ENCODE data around the gene TSFM. TPM values are rescaled to one million over a fixed set of nuclear protein-coding genes. Genes with fewer than 3 reads are reported as not detected.

TSFM gene
- total and polyA plus RNA-seq, 4 donors: 15.0 to 22.9 (median 19.3) TPM

GRCh38 chr12:57766464-57767304, 15.9 kb upstream of the TSFM start, which contains the start of gene CYP27B1:
CYP27B1 (minus strand) TSS chr12:57767078; CDS start chr12:57767041, 37 bp downstream.
- Histone ChIP-seq H3K4me1 (ENCODE audit: control insufficient read depth in 1 of 2, insufficient read depth in 2 of 2, low read length in 2 of 2) (no peaks in the 10 kb centered on the region), H3K27ac (ENCODE audit: low read depth in 1 of 2, low read length in 2 of 2) (no peak within 1 kb of the TSS), H3K4me3 (ENCODE audit: low read length in 2 of 2) (peak within 1 kb of the TSS in 1 of 2 donors; percentile 10), H3K27me3 (ENCODE audit: control insufficient read depth in 1 of 2, insufficient read depth in 2 of 2, low read length in 1 of 2) (no peaks in the 10 kb centered on the region), H3K36me3 (ENCODE audit: control insufficient read depth in 1 of 2, insufficient read depth in 2 of 2, low read length in 1 of 2) (no peaks in the 10 kb centered on the region), H3K9me3 (ENCODE audit: control insufficient read depth, low read length) (no peaks in the 10 kb centered on the region)
- ATAC-seq (ENCODE audit: low FRiP score) (peak; percentile 17), DNase-seq (peak in 1 of 2 donors; percentile 83)
- intact Hi-C loops (cut with DNase I): no loop called here
- WGBS, 2 donors: 4% methylated on average over 38 of the region's 38 CpGs

- DNase-seq: no peak
- Histone ChIP-seq H3K9me3 (ENCODE audit: control insufficient read depth, low read length) (no peaks in the 10 kb centered on the region), H3K4me3 (ENCODE audit: low read length in 2 of 2) (no peak overlapping the region), H3K27ac (ENCODE audit: low read depth in 1 of 2, low read length in 2 of 2) (no peak overlapping the region), H3K4me1 (ENCODE audit: control insufficient read depth in 1 of 2, insufficient read depth in 2 of 2, low read length in 2 of 2) (no peaks in the 10 kb centered on the region), H3K27me3 (ENCODE audit: control insufficient read depth in 1 of 2, insufficient read depth in 2 of 2, low read length in 1 of 2) (no peaks in the 10 kb centered on the region), H3K36me3 (ENCODE audit: control insufficient read depth in 1 of 2, insufficient read depth in 2 of 2, low read length in 1 of 2) (no peaks in the 10 kb centered on the region)
- ATAC-seq (ENCODE audit: low FRiP score): no peak
- intact Hi-C loops (cut with DNase I): no loop called here
These were observed 15.3 kb upstream of the TSFM start for GRCh38 chr12:57767305-57767698.

GRCh38 chr12:57767876-57768275, 14.7 kb upstream of the TSFM start:
- H3K27me3 ChIP-seq (ENCODE audit: control insufficient read depth in 1 of 2, insufficient read depth in 2 of 2, low read length in 1 of 2): no peaks in the 10 kb centered on the region
- no peak overlapping the region for H3K27ac ChIP-seq (ENCODE audit: low read depth in 1 of 2, low read length in 2 of 2)
- H3K4me1 ChIP-seq (ENCODE audit: control insufficient read depth in 1 of 2, insufficient read depth in 2 of 2, low read length in 2 of 2): no peaks in the 10 kb centered on the region
- 87% methylated on average over 3 of the region's 3 CpGs for WGBS, 2 donors
- H3K9me3 ChIP-seq (ENCODE audit: control insufficient read depth, low read length): no peaks in the 10 kb centered on the region
- no peak overlapping the region for H3K4me3 ChIP-seq (ENCODE audit: low read length in 2 of 2)
- DNase-seq (no peak), ATAC-seq (ENCODE audit: low FRiP score) (no peak)
- no peaks in the 10 kb centered on the region for H3K36me3 ChIP-seq (ENCODE audit: control insufficient read depth in 1 of 2, insufficient read depth in 2 of 2, low read length in 1 of 2)
- intact Hi-C loops (cut with DNase I): no loop called here

DNA sequence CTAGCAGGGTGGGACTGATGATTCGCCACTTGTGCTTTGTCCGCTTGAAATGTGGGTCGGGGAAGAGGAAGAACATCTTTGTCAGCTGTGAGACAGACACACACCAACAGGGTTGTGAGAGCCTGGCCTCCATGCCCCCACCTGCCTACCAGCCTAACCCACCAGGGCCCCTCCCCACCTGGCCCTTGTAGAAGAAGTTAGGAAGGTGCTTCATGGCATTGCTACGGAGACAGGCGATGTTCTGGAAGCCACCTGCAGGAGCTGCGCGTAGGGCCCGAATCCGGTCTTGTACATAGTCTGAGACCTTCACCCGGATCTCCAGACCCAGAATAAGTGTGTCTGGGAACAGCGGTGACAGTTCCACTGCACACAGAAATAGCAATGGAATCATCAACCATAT, 13.0 kb upstream of the TSFM start:
- Histone ChIP-seq H3K27me3 (ENCODE audit: control insufficient read depth in 1 of 2, insufficient read depth in 2 of 2, low read length in 1 of 2) (no peaks in the 10 kb centered on the region), H3K9me3 (ENCODE audit: control insufficient read depth, low read length) (no peaks in the 10 kb centered on the region), H3K4me3 (ENCODE audit: low read length in 2 of 2) (no peak overlapping the region), H3K4me1 (ENCODE audit: control insufficient read depth in 1 of 2, insufficient read depth in 2 of 2, low read length in 2 of 2) (no peaks in the 10 kb centered on the region), H3K27ac (ENCODE audit: low read depth in 1 of 2, low read length in 2 of 2) (no peak overlapping the region), H3K36me3 (ENCODE audit: control insufficient read depth in 1 of 2, insufficient read depth in 2 of 2, low read length in 1 of 2) (no peaks in the 10 kb centered on the region)
- no peak for ATAC-seq (ENCODE audit: low FRiP score)
- 94 to 96% methylated on average over 11 of the region's 11 CpGs for WGBS, 2 donors
- intact Hi-C loops (cut with DNase I): no loop called here
- DNase-seq: no peak

GRCh38 chr12:57770734-57771133, 11.9 kb upstream of the TSFM start:
- ATAC-seq (ENCODE audit: low FRiP score) (no peak), DNase-seq (no peak)
- no peak overlapping the region for H3K4me3 ChIP-seq (ENCODE audit: low read length in 2 of 2)
- no peaks in the 10 kb centered on the region for H3K9me3 ChIP-seq (ENCODE audit: control insufficient read depth, low read length)
- intact Hi-C loops (cut with DNase I): no loop called here
- H3K27ac ChIP-seq (ENCODE audit: low read depth in 1 of 2, low read length in 2 of 2): peak overlapping the region in 1 of 2 donors; percentile 34
- 71 to 83% methylated on average over 4 of the region's 4 CpGs for WGBS, 2 donors
- H3K4me1 ChIP-seq (ENCODE audit: control insufficient read depth in 1 of 2, insufficient read depth in 2 of 2, low read length in 2 of 2): no peaks in the 10 kb centered on the region
- no peaks in the 10 kb centered on the region for H3K27me3 ChIP-seq (ENCODE audit: control insufficient read depth in 1 of 2, insufficient read depth in 2 of 2, low read length in 1 of 2)
- no peaks in the 10 kb centered on the region for H3K36me3 ChIP-seq (ENCODE audit: control insufficient read depth in 1 of 2, insufficient read depth in 2 of 2, low read length in 1 of 2)

- peak overlapping the region; percentile 19 to 82 for H3K4me3 ChIP-seq (ENCODE audit: low read length in 2 of 2)
- DNase-seq: peak; percentile 94 to 95
- H3K27ac ChIP-seq (ENCODE audit: low read depth in 1 of 2, low read length in 2 of 2): peak overlapping the region in 1 of 2 donors; percentile 53
- ATAC-seq (ENCODE audit: low FRiP score): peak; percentile 85
- no peaks in the 10 kb centered on the region for H3K27me3 ChIP-seq (ENCODE audit: control insufficient read depth in 1 of 2, insufficient read depth in 2 of 2, low read length in 1 of 2)
- H3K9me3 ChIP-seq (ENCODE audit: control insufficient read depth, low read length): no peaks in the 10 kb centered on the region
- no peaks in the 10 kb centered on the region for H3K4me1 ChIP-seq (ENCODE audit: control insufficient read depth in 1 of 2, insufficient read depth in 2 of 2, low read length in 2 of 2)
- WGBS, 2 donors: 2 to 4% methylated on average over 16 of the region's 16 CpGs
- H3K36me3 ChIP-seq (ENCODE audit: control insufficient read depth in 1 of 2, insufficient read depth in 2 of 2, low read length in 1 of 2): no peaks in the 10 kb centered on the region
- intact Hi-C loops (cut with DNase I): no loop called here
These were observed 11.2 kb upstream of the TSFM start for GRCh38 chr12:57771236-57771872.

GRCh38 chr12:57771873-57772428, 10.6 kb upstream of the TSFM start, which contains the start of gene METTL1:
METTL1 (minus strand) TSS chr12:57772105; CDS start chr12:57772083, 22 bp downstream.
- WGBS, 2 donors: 0 to 1% methylated on average over 28 of the region's 28 CpGs

DNA sequence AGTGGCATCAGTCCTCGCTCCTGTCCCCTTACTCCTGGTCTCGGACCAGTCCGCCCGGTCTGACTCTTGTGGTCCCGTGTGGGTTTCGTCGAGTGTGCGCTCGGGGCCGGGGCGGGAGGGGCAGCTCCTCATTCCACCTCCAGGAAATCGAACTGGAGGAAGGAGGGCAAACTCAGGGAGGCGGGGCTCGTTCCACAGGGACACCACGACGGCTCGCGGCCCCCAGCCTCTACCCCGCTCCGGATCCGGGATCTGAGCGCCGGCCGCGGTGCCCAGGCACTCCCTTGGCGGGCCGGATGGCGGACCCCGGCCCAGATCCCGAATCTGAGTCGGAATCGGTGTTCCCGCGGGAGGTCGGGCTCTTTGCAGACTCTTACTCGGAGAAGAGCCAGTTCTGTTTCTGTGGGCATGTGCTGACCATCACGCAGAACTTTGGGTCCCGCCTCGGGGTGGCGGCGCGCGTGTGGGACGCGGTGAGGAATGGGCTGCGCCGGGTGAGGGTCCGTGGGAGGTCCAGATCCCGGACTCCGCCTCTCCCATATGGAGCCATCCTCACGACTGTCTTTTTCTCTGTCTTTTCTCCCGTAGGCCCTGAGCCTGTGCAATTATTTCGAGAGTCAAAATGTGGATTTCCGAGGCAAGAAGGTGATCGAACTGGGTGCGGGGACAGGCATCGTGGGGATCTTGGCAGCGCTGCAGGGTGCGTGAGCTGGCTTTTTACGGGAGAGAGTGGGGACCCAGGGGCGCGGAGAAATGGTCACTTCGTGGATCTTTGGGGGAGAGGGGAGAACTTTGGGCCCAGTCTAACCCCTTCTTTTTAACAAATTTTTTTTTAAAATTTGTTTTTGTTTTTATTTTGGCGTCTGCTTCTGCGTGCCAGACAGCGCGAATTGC, 9.9 kb upstream of the TSFM start, which contains the start of gene EEF1AKMT3:
EEF1AKMT3 (plus strand) TSS at position 186 of the 894 bp plus-strand sequence; CDS start at position 297, 111 bp downstream.
- peak within 1 kb of the TSS in 1 of 2 donors; percentile 75 for H3K27ac ChIP-seq (ENCODE audit: low read depth in 1 of 2, low read length in 2 of 2)
- ATAC-seq (ENCODE audit: low FRiP score): peak; percentile 85
- peak within 1 kb of the TSS; percentile 44 to 82 for H3K4me3 ChIP-seq (ENCODE audit: low read length in 2 of 2)
- H3K27me3 ChIP-seq (ENCODE audit: control insufficient read depth in 1 of 2, insufficient read depth in 2 of 2, low read length in 1 of 2): no peaks in the 10 kb centered on the region
- intact Hi-C loops (cut with DNase I): no loop called here
- 1% methylated on average over 65 to 67 of the region's 67 CpGs for WGBS, 2 donors
- no peaks in the 10 kb centered on the region for H3K9me3 ChIP-seq (ENCODE audit: control insufficient read depth, low read length)
- no peaks in the 10 kb centered on the region for H3K4me1 ChIP-seq (ENCODE audit: control insufficient read depth in 1 of 2, insufficient read depth in 2 of 2, low read length in 2 of 2)
- peak; percentile 82 to 90 for DNase-seq
- no peaks in the 10 kb centered on the region for H3K36me3 ChIP-seq (ENCODE audit: control insufficient read depth in 1 of 2, insufficient read depth in 2 of 2, low read length in 1 of 2)

More at GRCh38 chr12:57771873-57772428, 10.6 kb upstream of the TSFM start, which contains the start of gene METTL1:
- intact Hi-C loops (cut with DNase I): no loop called here
- peak within 1 kb of the TSS in 1 of 2 donors; percentile 75 for H3K27ac ChIP-seq (ENCODE audit: low read depth in 1 of 2, low read length in 2 of 2)
- no peaks in the 10 kb centered on the region for H3K27me3 ChIP-seq (ENCODE audit: control insufficient read depth in 1 of 2, insufficient read depth in 2 of 2, low read length in 1 of 2)
- H3K36me3 ChIP-seq (ENCODE audit: control insufficient read depth in 1 of 2, insufficient read depth in 2 of 2, low read length in 1 of 2): no peaks in the 10 kb centered on the region
- no peaks in the 10 kb centered on the region for H3K4me1 ChIP-seq (ENCODE audit: control insufficient read depth in 1 of 2, insufficient read depth in 2 of 2, low read length in 2 of 2)
- H3K9me3 ChIP-seq (ENCODE audit: control insufficient read depth, low read length): no peaks in the 10 kb centered on the region
- ATAC-seq (ENCODE audit: low FRiP score) (peak; percentile 97), DNase-seq (peak; percentile 97 to 98)
- peak within 1 kb of the TSS; percentile 44 to 82 for H3K4me3 ChIP-seq (ENCODE audit: low read length in 2 of 2)
